Panc1 (cell line): Measurements from ENCODE around the gene MYLK3.

Experiments used
- POLR2AphosphoS5 ChIP-seq: IDR thresholded peaks from 2 replicates; pipeline ENCODE4 v1.6.1; 2012; ENCODE audit warnings: mild to moderate bottlenecking, low read depth, low read length, moderate library complexity
- TF ChIP-seq, protein P1 (sequence below): fragments of 450-650 bp; IDR thresholded peaks from 2 replicates; pipeline ENCODE4 v1.5.1; 2017; ENCODE audit warnings: mild to moderate bottlenecking
- TF ChIP-seq, protein P2 (sequence below), 2 experiments: IDR thresholded peaks; 2 replicates each; pipeline ENCODE4 v1.6.1; 2011 to 2012; ENCODE audit warnings: low read depth in 2 of 2, control low read depth in 1 of 2, low read length in 1 of 2, mild to moderate bottlenecking in 1 of 2, moderate library complexity in 1 of 2; ENCODE audit not compliant: insufficient read depth in 1 of 2

DNA sequence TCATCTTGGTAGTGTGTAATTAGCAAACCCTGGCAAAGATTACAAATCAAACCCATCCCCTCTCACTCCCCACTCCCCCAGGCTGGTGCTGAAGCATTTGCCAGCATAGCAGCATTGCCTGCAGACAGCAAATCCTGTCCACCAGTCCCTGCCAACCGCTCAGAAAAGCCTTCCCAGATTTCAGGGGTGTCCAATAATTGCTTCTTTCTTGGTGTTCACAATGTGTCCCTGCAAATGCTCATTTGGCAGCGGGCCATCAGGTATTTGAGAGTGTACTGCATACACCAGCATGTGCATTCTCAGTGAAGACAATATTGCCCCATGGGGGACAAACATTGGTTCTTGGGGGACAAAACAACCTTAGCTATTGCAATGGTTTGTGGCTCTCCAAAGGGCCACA is 30.5 kb downstream of the MYLK3 start:
- TF ChIP-seq POLR2AphosphoS5, result no peak
- TF ChIP-seq, protein P1, sequence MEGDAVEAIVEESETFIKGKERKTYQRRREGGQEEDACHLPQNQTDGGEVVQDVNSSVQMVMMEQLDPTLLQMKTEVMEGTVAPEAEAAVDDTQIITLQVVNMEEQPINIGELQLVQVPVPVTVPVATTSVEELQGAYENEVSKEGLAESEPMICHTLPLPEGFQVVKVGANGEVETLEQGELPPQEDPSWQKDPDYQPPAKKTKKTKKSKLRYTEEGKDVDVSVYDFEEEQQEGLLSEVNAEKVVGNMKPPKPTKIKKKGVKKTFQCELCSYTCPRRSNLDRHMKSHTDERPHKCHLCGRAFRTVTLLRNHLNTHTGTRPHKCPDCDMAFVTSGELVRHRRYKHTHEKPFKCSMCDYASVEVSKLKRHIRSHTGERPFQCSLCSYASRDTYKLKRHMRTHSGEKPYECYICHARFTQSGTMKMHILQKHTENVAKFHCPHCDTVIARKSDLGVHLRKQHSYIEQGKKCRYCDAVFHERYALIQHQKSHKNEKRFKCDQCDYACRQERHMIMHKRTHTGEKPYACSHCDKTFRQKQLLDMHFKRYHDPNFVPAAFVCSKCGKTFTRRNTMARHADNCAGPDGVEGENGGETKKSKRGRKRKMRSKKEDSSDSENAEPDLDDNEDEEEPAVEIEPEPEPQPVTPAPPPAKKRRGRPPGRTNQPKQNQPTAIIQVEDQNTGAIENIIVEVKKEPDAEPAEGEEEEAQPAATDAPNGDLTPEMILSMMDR, result no peak
- TF ChIP-seq, protein P2, sequence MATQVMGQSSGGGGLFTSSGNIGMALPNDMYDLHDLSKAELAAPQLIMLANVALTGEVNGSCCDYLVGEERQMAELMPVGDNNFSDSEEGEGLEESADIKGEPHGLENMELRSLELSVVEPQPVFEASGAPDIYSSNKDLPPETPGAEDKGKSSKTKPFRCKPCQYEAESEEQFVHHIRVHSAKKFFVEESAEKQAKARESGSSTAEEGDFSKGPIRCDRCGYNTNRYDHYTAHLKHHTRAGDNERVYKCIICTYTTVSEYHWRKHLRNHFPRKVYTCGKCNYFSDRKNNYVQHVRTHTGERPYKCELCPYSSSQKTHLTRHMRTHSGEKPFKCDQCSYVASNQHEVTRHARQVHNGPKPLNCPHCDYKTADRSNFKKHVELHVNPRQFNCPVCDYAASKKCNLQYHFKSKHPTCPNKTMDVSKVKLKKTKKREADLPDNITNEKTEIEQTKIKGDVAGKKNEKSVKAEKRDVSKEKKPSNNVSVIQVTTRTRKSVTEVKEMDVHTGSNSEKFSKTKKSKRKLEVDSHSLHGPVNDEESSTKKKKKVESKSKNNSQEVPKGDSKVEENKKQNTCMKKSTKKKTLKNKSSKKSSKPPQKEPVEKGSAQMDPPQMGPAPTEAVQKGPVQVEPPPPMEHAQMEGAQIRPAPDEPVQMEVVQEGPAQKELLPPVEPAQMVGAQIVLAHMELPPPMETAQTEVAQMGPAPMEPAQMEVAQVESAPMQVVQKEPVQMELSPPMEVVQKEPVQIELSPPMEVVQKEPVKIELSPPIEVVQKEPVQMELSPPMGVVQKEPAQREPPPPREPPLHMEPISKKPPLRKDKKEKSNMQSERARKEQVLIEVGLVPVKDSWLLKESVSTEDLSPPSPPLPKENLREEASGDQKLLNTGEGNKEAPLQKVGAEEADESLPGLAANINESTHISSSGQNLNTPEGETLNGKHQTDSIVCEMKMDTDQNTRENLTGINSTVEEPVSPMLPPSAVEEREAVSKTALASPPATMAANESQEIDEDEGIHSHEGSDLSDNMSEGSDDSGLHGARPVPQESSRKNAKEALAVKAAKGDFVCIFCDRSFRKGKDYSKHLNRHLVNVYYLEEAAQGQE (IDR thresholded peaks at IDR 0.05; ENCODE audit: insufficient read depth in 1 of 2, low read depth in 2 of 2, low read length in 1 of 2), result no peak
